NT2/D1 (cell line): ENCODE results near the gene MICAL2.

Source experiments
- SUZ12 ChIP-seq: IDR thresholded peaks from 2 replicates; pipeline ENCODE4 v1.6.1; 2011; ENCODE audit not compliant: insufficient read length, insufficient read depth; ENCODE audit errors: extremely low read depth
- YY1 ChIP-seq: IDR thresholded peaks from 2 replicates; pipeline ENCODE4 v1.6.1; 2011; ENCODE audit not compliant: insufficient read length, insufficient read depth

DNA sequence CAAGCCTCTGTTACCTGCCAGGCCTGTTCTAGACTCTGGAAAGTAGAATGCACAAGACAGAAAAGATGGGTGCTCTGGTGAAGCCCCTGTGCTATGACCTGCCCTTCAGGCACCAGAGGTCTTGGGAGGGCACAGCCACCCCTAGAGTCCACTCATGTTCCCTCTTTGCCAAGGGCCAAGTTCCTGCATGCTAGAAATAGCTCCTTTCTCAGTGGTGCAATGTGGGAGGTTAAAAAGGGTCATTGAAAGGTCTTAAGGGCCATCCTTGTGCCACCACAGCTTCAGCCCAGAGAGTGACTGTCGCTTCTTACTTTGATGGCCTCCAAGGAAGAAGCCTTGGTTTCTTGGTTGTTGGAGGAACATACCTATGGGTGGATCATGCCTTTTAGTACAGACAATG, 182.4 kb downstream of the MICAL2 start:
- TF ChIP-seq SUZ12 (no peak), YY1 (no peak)
